H1 (cell line): ENCODE data around the gene PRR7. TPM values are rescaled to one million over a fixed set of nuclear protein-coding genes. Genes with fewer than 3 reads are reported as not detected.
A peak's percentile ranks its signal among the peaks of the same experiment; 100 is the strongest.

Source experiments
- CTCF ChIA-PET: fragments of 300-600 bp; sonication (Branson Sonifier 250); formaldehyde crosslinking; loops from one replicate; lab custom pipeline; 2021; ENCODE audit not compliant: partially characterized antibody; lab: Charles Lee
- POLR2A ChIA-PET: fragments of 300-600 bp; sonication (Branson Sonifier 250); formaldehyde crosslinking; loops from one replicate; lab custom pipeline; 2021; ENCODE audit warnings: inconsistent platforms; ENCODE audit not compliant: partially characterized antibody; lab: Charles Lee
- DNase-seq, 2 experiments: peaks; one replicate each; pipeline versions ENCODE4 v3.0.0 to v3.0.0-alpha.2; 2010 to 2022; ENCODE audit warnings: low spot score in 2 of 2, low read depth in 1 of 2, mixed read lengths in 1 of 2
- FAIRE-seq: peaks from 2 replicates; lab custom pipeline; 2011; peaks lifted over from hg19 to GRCh38; lab: Jason Lieb, UNC
- H2AFZ ChIP-seq: 2 replicates; pipeline ENCODE4 v1.8.1; 2012; ENCODE audit warnings: low read length, inconsistent platforms
- H2AK5ac ChIP-seq: 2 replicates; pipeline ENCODE4 v1.6.1; 2013; ENCODE audit warnings: low read depth, low read length
- H2BK120ac ChIP-seq: replicated peaks from 2 replicates; pipeline ENCODE3; 2013; ENCODE audit warnings: low read depth, low read length, inconsistent platforms
- H2BK12ac ChIP-seq: 2 replicates; pipeline ENCODE4 v1.6.1; 2013; ENCODE audit warnings: low read depth, low read length
- H2BK15ac ChIP-seq: 2 replicates; pipeline ENCODE4 v1.6.1; 2013; ENCODE audit warnings: low read length
- H2BK20ac ChIP-seq: 2 replicates; pipeline ENCODE4 v1.6.1; 2013; ENCODE audit warnings: low read length
- H2BK5ac ChIP-seq: 2 replicates; pipeline ENCODE4 v1.6.1; 2013; ENCODE audit warnings: low read depth, low read length
- H3K14ac ChIP-seq: 2 replicates; pipeline ENCODE4 v1.6.1; 2013; ENCODE audit warnings: inconsistent platforms; ENCODE audit not compliant: insufficient read length
- H3K18ac ChIP-seq: 2 replicates; pipeline ENCODE4 v1.6.1; 2013; ENCODE audit warnings: low read length; ENCODE audit errors: extremely low read depth
- H3K23ac ChIP-seq: 2 replicates; pipeline ENCODE4 v1.6.1; 2013; ENCODE audit warnings: inconsistent platforms; ENCODE audit not compliant: insufficient read length
- H3K23me2 ChIP-seq: 2 replicates; pipeline ENCODE4 v1.6.1; 2013; ENCODE audit warnings: low read depth, low read length
- H3K27ac ChIP-seq: 2 replicates; pipeline ENCODE4 v1.6.1; 2011; ENCODE audit warnings: low read depth, low read length, inconsistent platforms
- H3K27me3 ChIP-seq, 4 experiments: replicated peaks in 1 of 4; 1 replicate in 1 of 4; 2 replicates in 3 of 4; pipeline versions ENCODE4 v1.6.1 to v1.8.1; 2011 to 2013; ENCODE audit warnings: low read length in 3 of 4, mild to moderate bottlenecking in 3 of 4, inconsistent platforms in 2 of 4, mixed read lengths in 2 of 4, moderate library complexity in 1 of 4; ENCODE audit not compliant: control insufficient read depth in 3 of 4, insufficient read depth in 3 of 4; ENCODE audit errors: extremely low read depth in 1 of 4
- H3K36me3 ChIP-seq, 4 experiments: 2 replicates each; pipeline versions ENCODE4 v1.6.1 to v1.8.1; 2011 to 2013; ENCODE audit warnings: mild to moderate bottlenecking in 4 of 4, low read length in 3 of 4, moderate library complexity in 2 of 4, control low read depth in 1 of 4, inconsistent platforms in 1 of 4; ENCODE audit not compliant: insufficient read depth in 4 of 4, control insufficient read depth in 2 of 4
- H3K4ac ChIP-seq: replicated peaks from 2 replicates; pipeline ENCODE3; 2013; ENCODE audit warnings: low read length, low read depth, mixed read lengths, inconsistent platforms; ENCODE audit not compliant: insufficient read length
- H3K4me1 ChIP-seq, 4 experiments: replicated peaks in 1 of 4; 1 replicate in 1 of 4; 2 replicates in 3 of 4; pipeline versions ENCODE4 v1.6.1 to v1.8.1; 2011 to 2013; ENCODE audit warnings: low read length in 3 of 4, inconsistent platforms in 2 of 4, mixed read lengths in 1 of 4; ENCODE audit not compliant: insufficient read depth in 4 of 4, control insufficient read depth in 3 of 4
- H3K4me2 ChIP-seq, 2 experiments: 2 replicates each; pipeline versions ENCODE4 v1.6.1 to v1.8.1; 2011 to 2013; ENCODE audit warnings: low read depth in 2 of 2, low read length in 2 of 2, control low read depth in 1 of 2, inconsistent platforms in 1 of 2, mild to moderate bottlenecking in 1 of 2; ENCODE audit not compliant: insufficient read depth in 1 of 2
- H3K4me3 ChIP-seq, 4 experiments: fragments of 200-600, 300-600 bp in 1 of 4; sonication (generic), shearing (Covaris generic), sonication (Bioruptor Twin) in 1 of 4; 2 replicates each; pipeline versions ENCODE4 v1.5.1 to v1.8.1; 2011 to 2016; ENCODE audit warnings: low read length in 4 of 4, low read depth in 3 of 4, control low read depth in 2 of 4, inconsistent platforms in 2 of 4, mild to moderate bottlenecking in 2 of 4, mixed read lengths in 1 of 4, moderate library complexity in 1 of 4; ENCODE audit not compliant: insufficient read depth in 2 of 4; ENCODE audit errors: extremely low read depth in 1 of 4
- H3K56ac ChIP-seq: replicated peaks from 2 replicates; pipeline ENCODE3; 2013; ENCODE audit warnings: low read depth, mild to moderate bottlenecking, mixed read lengths, low read length, inconsistent platforms; ENCODE audit not compliant: insufficient read length
- H3K79me1 ChIP-seq: 2 replicates; pipeline ENCODE4 v1.6.1; 2013; ENCODE audit warnings: low read depth, low read length, control low read depth
- H3K79me2 ChIP-seq, 2 experiments: 2 replicates each; pipeline versions ENCODE4 v1.6.1 to v1.8.1; 2012 to 2013; ENCODE audit warnings: low read length in 2 of 2, mild to moderate bottlenecking in 2 of 2, inconsistent platforms in 1 of 2; ENCODE audit not compliant: insufficient read depth in 2 of 2, control insufficient read depth in 1 of 2
- H3K9ac ChIP-seq, 4 experiments: replicated peaks in 1 of 4; 1 replicate in 1 of 4; 2 replicates in 3 of 4; pipeline versions ENCODE4 v1.6.1 to v1.8.1; 2011 to 2013; ENCODE audit warnings: low read depth in 3 of 4, low read length in 3 of 4, control low read depth in 2 of 4, mild to moderate bottlenecking in 2 of 4, moderate library complexity in 2 of 4, inconsistent platforms in 1 of 4; ENCODE audit errors: extremely low read depth in 1 of 4
- H3K9me3 ChIP-seq, 2 experiments: 2 replicates each; pipeline versions ENCODE4 v1.6.1 to v1.8.1; 2012 to 2013; ENCODE audit warnings: mild to moderate bottlenecking in 2 of 2, moderate library complexity in 2 of 2, control low read depth in 1 of 2, inconsistent platforms in 1 of 2, low read depth in 1 of 2, low read length in 1 of 2, mixed read lengths in 1 of 2; ENCODE audit not compliant: insufficient read depth in 2 of 2
- H4K20me1 ChIP-seq, 2 experiments: replicated peaks in 1 of 2; 2 replicates each; pipeline versions ENCODE3 to v1.8.1; 2011 to 2013; ENCODE audit warnings: inconsistent platforms in 2 of 2, low read length in 2 of 2, mild to moderate bottlenecking in 1 of 2; ENCODE audit not compliant: insufficient read depth in 2 of 2, control insufficient read depth in 1 of 2
- H4K5ac ChIP-seq: 2 replicates; pipeline ENCODE4 v1.6.1; 2013; ENCODE audit warnings: low read length, low read depth, mixed read lengths, inconsistent platforms; ENCODE audit not compliant: insufficient read length
- H4K8ac ChIP-seq: 2 replicates; pipeline ENCODE4 v1.8.0; 2013; ENCODE audit warnings: mild to moderate bottlenecking, moderate library complexity, low read length, inconsistent platforms; ENCODE audit not compliant: insufficient read depth; ENCODE audit errors: extremely low read depth
- H4K91ac ChIP-seq: replicated peaks from 2 replicates; pipeline ENCODE3; 2013; ENCODE audit warnings: low read length, mixed read lengths, inconsistent platforms; ENCODE audit not compliant: insufficient read length
- PHF8 ChIP-seq: fragments of 200-600 bp; sonication (generic); conservative IDR thresholded peaks from 2 replicates; pipeline ENCODE4 v1.7.1; 2012; ENCODE audit warnings: low read depth, mild to moderate bottlenecking, inconsistent platforms, low read length, moderate library complexity
- USF2 ChIP-seq: IDR thresholded peaks from 2 replicates; pipeline ENCODE4 v1.6.1; 2011; ENCODE audit warnings: low read length, improper control_type of control experiment
- WGBS, 2 experiments: shearing (Covaris generic) in 1 of 2; methylation state at CpG; one replicate each; pipeline versions ENCODE4 v1.1.6 to v1.1.7; 2013 to 2015; ENCODE audit warnings: low lambda C conversion rate in 2 of 2, mixed read lengths in 2 of 2, inconsistent platforms in 1 of 2, low coverage in 1 of 2, missing lambda C conversion rate in 1 of 2; ENCODE audit not compliant: insufficient replicate concordance in 2 of 2, insufficient coverage in 1 of 2, insufficient read length in 1 of 2; ENCODE audit errors: extremely low coverage in 1 of 2, missing lambda C conversion rate in 1 of 2; 5-methylcytosine and 5-hydroxymethylcytosine counted together
- polyA plus RNA-seq, 7 experiments: library from polyadenylated mRNA; depleted of rRNA in 3 of 7; stranded (reverse) in 5 of 7; unstranded in 2 of 7; fragments of >200 nt in 5 of 7; fragments of 200-250 nt in 2 of 7; gene quantifications; 1 replicate in 5 of 7; 2 replicates in 1 of 7; 4 replicates in 1 of 7; pipeline versions ENCODE4 v1.2.1 to v1.2.3, GENCODE V29; 2011 to 2013; ENCODE audit warnings: missing spikeins in 2 of 7, mixed read lengths in 2 of 7
- total RNA-seq: library from RNA; stranded (reverse); fragmentation: NEBNext Ultra II Directional; extraction: Animal tissue kit (Norgen Biotek cat#: 25700); gene quantifications from 2 replicates; pipeline ENCODE4 v1.2.1, GENCODE V29; 2021

PRR7 gene
- total and polyA plus RNA-seq, 2 of the 8 experiments (the other 6 are each of a cell fraction or from before 2014, with no cell fraction given): 8.0 to 11.8 TPM

DNA sequence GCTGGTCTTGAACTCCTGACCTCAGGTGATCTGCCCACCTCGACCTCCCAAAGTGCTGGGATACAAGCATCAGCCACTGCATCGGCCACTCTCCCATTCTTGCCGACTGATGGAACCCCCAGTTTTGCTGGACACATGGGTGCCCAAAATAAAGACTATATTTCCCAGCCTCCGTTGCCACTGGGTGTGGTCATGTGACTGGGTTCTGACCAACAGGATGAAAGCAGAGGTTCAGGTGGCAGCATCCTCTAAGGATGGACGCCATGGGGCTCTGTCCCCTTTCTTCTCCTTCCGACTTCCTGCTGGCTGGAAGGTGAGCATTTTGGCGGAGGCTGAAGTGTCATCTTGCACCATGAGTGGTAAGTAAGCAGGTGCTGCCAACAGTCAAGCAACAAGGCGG is 40.5 kb downstream of the PRR7 start:
- TF ChIP-seq PHF8: no peak
- TF ChIP-seq USF2: 0 out of 2 replicates have a peak, but pooled peaks have one; percentile 8
- no peak overlapping the region for H3K4me2 ChIP-seq
- H3K56ac ChIP-seq: no peak overlapping the region
- H3K4me1 ChIP-seq: peaks cover 0 to 5% (median 3%) of the 10 kb centered on the region in 4 experiments; a peak in 5 of 7 replicates
- no peak overlapping the region for H4K5ac ChIP-seq
- H4K91ac ChIP-seq: no peak overlapping the region
- H2BK5ac ChIP-seq: no peak overlapping the region
- peaks cover 5 to 13% of the 10 kb centered on the region in 2 experiments for H4K20me1 ChIP-seq
- H3K4me3 ChIP-seq: no peak overlapping the region
- no peak overlapping the region for H3K14ac ChIP-seq
- H2AK5ac ChIP-seq: no peak overlapping the region
- no peaks in the 10 kb centered on the region for H3K79me2 ChIP-seq
- FAIRE-seq: no peak
- H3K18ac ChIP-seq: no peak overlapping the region
- no peak overlapping the region for H3K23ac ChIP-seq
- no peak overlapping the region for H2BK120ac ChIP-seq
- H2AFZ ChIP-seq: no peak overlapping the region
- CTCF ChIA-PET: interaction anchor here (2.0 to 12.7 kb wide), 4 partner anchors 8 to 20 kb away, joined by 9 to 306 read pairs (median 106); partner anchors contain the start of genes DDX41, DOK3 and PDLIM7
- DNase-seq: no peak
- H3K9me3 ChIP-seq: no peaks in the 10 kb centered on the region
- H3K79me1 ChIP-seq: peaks cover 7% of the 10 kb centered on the region; the same call in 1 of the 2 replicates
- H3K23me2 ChIP-seq: no peaks in the 10 kb centered on the region; the same call in 1 of the 2 replicates
- 98% methylated on average over 8 of the region's 8 CpGs; no CpG with 5 or more reads in 1 of the 2 experiments for WGBS, 2 experiments
- no peak overlapping the region for H3K4ac ChIP-seq
- H3K27ac ChIP-seq: no peak overlapping the region
- H3K9ac ChIP-seq: no peak overlapping the region
- no peak overlapping the region for H2BK20ac ChIP-seq
- peaks cover 24 to 66% (median 45%) of the 10 kb centered on the region in 4 experiments for H3K36me3 ChIP-seq
- no peaks in the 10 kb centered on the region for H3K27me3 ChIP-seq
- POLR2A ChIA-PET: interaction anchor here (1.0 to 67.5 kb wide), 3 partner anchors 7 to 83 kb away, joined by 3 to 3349 read pairs (median 3349); partner anchors contain the start of genes DBN1, DOK3, PDLIM7 and PRR7
- H2BK15ac ChIP-seq: no peak overlapping the region
- peak overlapping the region; percentile 53; the same call in 1 of the 2 replicates for H4K8ac ChIP-seq
- H2BK12ac ChIP-seq: no peak overlapping the region
